ENCODE results near the gene OCSTAMP.

- TF ChIP-seq CTCF (IDR thresholded peaks at IDR 0.05; ENCODE audit: low read length) (no peak), EZH2 (optimal IDR thresholded peaks at IDR 0.05; ENCODE audit: low read depth, low read length) (no peak)
These were observed 32.2 kb upstream of the OCSTAMP start for GRCh38 chr20:46582648-46583047.

Measured in MM.1S (cell line).